ENCODE measurements around the gene OR4E1. TPM values are rescaled to one million over a fixed set of nuclear protein-coding genes. Genes with fewer than 3 reads are reported as not detected.
"Not testable (repeated sequence)": the region's sequence is repeated elsewhere in the genome, so short reads cannot be mapped to it uniquely, and the experiment has no call there.

Gene OR4E1
- polyA plus RNA-seq, 4 donors, result 0.05 to 0.06 TPM; not detected in 2

GRCh38 chr14:21654215-21654614 is 19.4 kb downstream of the OR4E1 start:
- DNase-seq (ENCODE audit: low read depth in 4 of 4, low spot score in 2 of 4), result no peak

- DNase-seq (ENCODE audit: low read depth in 4 of 4, low spot score in 2 of 4), result no peak
These were observed 20.2 kb downstream of the OR4E1 start, which contains the start of gene OR4E2 for GRCh38 chr14:21653331-21653885. TSS of gene OR4E2 (plus strand) at chr14:21653835. CDS start at chr14:21665083, 11,248 bp downstream.

DNA sequence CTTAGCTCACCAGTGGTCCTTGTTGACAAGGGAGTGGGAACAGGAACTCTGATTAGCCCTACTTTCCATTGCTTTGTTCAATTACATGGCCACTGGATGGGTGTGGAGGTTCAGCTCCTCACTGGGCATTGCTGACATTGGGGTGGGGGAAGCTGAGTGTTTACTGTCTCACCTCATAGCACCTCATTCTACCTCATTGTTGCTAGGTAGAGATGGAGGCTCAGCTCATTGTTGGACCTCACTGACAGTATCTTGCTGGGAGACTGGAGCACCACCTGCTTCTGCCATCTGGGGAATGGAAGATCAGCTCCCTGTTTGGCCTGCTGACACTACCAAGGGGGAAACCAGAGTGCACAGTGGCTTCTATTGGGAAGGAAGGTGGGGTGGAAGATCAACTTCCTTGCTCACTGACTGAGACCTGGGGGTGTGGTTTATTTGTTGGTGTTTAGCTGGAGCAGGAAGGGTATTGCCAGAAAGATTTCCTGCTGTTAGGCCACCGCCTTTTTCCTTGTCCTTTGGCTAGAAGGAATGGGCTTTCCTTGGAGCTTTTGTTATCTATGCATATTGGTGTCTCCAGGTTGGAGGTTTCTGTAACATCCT is 21.3 kb downstream of the OR4E1 start:
- no peak for DNase-seq (ENCODE audit: low read depth in 4 of 4, low spot score in 2 of 4)

DNA sequence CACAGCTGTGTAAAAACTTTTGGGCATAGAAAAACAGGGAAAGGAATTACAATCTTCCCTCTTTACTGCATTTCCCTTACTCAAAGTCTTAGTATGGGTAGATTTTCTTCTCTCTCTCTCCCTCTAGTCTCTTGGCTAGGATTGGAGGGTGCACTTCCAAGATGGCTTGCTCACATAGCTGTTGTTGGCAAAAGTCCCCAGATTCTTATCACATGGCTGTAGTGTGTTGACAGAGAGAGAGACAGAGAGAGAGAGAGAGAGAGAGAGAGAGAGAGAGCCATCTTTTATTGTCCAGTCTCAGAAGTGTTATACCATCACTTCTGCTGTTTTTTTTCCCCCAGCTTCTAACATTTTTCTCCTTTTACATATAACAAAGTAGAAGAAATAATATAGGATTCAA is 26.2 kb downstream of the OR4E1 start:
- no peak for DNase-seq (ENCODE audit: low read depth in 4 of 4, low spot score in 2 of 4)

DNA sequence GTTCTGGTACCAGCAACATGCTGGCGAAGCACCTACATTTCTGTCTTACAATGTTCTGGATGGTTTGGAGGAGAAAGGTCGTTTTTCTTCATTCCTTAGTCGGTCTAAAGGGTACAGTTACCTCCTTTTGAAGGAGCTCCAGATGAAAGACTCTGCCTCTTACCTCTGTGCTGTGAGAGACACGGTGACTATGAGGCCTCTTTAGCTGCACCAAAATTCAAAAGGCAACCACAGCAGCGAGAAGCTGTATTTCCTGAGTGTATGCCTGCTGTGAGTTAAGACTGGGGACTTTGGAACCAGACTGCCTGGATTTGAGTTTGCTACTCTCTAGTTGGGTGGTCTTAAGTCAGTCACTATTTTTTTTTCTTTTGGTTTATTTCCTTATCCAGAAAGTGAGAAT is 30.2 kb downstream of the OR4E1 start:
- no peak for DNase-seq (ENCODE audit: low read depth in 4 of 4, low spot score in 2 of 4)

DNA sequence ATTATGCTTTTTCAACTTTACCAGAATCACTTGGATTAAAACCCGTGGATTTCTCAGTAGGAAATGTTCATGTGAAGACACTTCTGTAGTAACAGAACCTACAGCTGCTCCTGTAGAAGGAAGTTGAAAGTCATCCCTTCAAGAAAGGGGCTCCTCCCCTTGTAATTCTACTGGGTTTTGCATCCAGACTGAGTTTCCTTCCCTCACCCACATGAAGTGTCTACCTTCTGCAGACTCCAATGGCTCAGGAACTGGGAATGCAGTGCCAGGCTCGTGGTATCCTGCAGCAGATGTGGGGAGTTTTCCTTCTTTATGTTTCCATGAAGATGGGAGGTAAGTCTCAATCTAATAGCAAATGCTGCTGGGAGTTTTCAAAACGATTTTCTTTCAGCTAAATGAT is 30.9 kb downstream of the OR4E1 start:
- DNase-seq (ENCODE audit: low read depth in 4 of 4, low spot score in 2 of 4), result no peak

- no peak for DNase-seq (ENCODE audit: low read depth in 4 of 4, low spot score in 2 of 4)
These were observed 38.8 kb downstream of the OR4E1 start, which contains the start of gene OR10G2 for GRCh38 chr14:21634840-21635239. TSS of gene OR10G2 (minus strand) at chr14:21634940. CDS start at chr14:21634842, 98 bp downstream.

DNA sequence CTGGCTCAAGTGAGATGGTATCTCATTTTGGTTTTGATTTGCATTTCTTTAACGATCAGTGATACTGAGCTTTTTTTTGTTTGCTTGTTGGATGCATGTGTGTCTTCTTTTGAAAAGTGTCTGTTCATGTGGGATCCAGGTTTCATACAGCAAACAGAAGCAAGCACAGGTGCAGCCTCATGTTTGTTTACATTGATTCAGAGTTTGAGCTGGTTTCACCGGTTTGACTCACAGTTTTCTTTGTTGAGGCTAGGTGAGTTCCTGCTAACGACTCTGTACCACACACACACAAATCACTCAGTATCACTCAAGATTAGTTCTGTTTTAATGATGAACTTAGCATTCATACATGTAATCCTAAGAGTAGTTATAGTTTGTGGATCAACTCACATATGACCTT is 42.5 kb downstream of the OR4E1 start:
- no peak for DNase-seq (ENCODE audit: low read depth in 4 of 4, low spot score in 2 of 4)

GRCh38 chr14:21630503-21630902 is 43.1 kb downstream of the OR4E1 start:
- not testable (repeated sequence) for DNase-seq (ENCODE audit: low read depth in 4 of 4, low spot score in 2 of 4)

DNA sequence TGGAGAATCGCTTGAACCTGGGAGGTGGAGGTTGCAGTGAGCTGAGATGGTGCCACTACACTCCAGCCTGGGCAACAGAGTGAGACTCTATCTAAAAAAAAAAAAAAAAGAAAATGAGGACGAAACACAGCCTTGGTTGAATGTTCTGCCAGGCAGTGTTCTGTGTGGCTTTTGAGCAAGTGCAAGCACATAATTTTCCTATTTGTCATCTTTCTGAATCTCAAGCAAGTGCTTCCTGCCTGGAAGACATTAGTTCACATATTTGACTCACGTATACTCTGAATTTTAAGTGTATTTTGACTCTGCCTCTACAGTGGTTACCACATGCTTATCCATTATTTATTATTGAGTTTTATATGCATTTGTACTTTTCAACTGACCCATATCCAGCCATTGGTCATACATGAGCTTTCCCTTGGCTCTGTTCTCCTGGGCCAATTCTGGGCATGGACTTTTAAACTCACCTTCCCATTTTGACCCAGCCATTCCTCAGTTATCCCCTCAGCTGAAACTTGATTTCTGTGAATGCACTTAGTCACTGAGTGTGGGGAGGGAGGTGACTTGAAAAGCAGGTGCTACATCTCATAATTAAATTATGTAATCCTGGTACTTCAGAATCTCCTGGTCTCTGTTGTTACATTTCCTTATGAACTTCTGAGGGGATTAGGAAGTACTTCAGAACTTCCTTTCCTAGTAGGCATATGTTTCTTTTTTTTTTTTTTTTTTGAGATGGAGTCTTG is 47.0 kb downstream of the OR4E1 start:
- DNase-seq (ENCODE audit: low read depth in 4 of 4, low spot score in 2 of 4), result no peak

Other genes with a start within 250 kb of the OR4E1 start
- gene CHD8, start 217.7 kb downstream of the OR4E1 start, polyA plus RNA-seq (ENCODE audit: insufficient read length in 4 of 4), result 10 to 100 TPM; 61.6 to 82.7 (median 73.9) TPM
- gene RAB2B, start 196.9 kb downstream of the OR4E1 start, polyA plus RNA-seq (ENCODE audit: insufficient read length in 4 of 4), result 10 to 100 TPM; 37.7 to 49.1 (median 42.2) TPM
- 10 to 100 TPM; 52.9 to 67.5 (median 61.7) TPM for gene TOX4, start 196.6 kb downstream of the OR4E1 start, polyA plus RNA-seq (ENCODE audit: insufficient read length in 4 of 4)
- 100 to 1,000 TPM in 2 of 4 donors, 10 to 100 TPM in 2; 69.6 to 110 (median 99.1) TPM for gene METTL3, start 162.5 kb downstream of the OR4E1 start, polyA plus RNA-seq (ENCODE audit: insufficient read length in 4 of 4)
- gene SALL2, start 147.5 kb downstream of the OR4E1 start, polyA plus RNA-seq (ENCODE audit: insufficient read length in 4 of 4), result 10 to 100 TPM; 54.3 to 65.8 (median 59.0) TPM
- gene OR10G3, start 93.7 kb downstream of the OR4E1 start, polyA plus RNA-seq (ENCODE audit: insufficient read length in 4 of 4), result under 1 TPM in 1 of 4 donors, not detected in 3; 0.06 TPM
- gene OR10G2, start 38.9 kb downstream of the OR4E1 start, polyA plus RNA-seq (ENCODE audit: insufficient read length in 4 of 4), result not detected
- gene OR4E2, start 20.0 kb downstream of the OR4E1 start, polyA plus RNA-seq (ENCODE audit: insufficient read length in 4 of 4), result not detected